ENCODE measurements around the gene NCDN.

DNA sequence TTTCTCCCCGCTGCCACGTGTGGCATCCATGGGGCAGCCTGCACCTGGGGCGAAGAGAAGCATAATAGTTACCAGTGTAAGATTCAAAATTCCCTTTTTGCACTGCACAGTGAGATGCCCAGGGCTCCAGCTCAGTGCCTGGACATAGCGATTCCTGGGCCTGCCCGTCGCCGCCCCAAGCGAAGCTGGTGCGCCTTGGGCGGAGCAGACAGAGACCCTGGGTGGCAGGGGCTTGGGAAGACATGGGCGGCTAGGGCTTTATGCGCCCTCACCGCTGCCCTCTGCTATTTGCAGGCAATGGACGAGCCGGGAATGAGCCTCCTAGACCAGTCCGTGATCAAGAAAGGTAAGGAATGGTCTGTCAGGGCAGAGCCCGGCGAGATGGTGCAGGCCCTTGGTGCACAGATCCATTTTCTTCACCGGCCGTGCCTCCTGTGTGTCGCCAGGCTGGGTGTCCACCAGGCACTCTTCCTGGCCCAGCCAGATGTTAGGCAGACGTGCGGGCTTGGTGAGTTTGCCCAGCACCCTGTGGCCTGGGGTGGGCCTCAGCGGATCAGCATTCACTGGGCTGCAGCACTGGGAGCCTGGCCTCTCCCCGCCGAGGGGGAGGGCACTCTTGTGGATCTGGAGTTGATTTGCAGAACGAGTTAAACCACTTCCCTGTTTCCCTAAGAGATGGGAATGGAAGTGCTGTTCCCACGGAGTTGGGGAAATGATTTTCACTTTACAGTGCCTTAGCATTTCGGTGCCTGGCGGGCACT lies 17.2 kb downstream of the NCDN start:
- TF ChIP-seq TEAD1 (CRISPR knock-in tag; IDR thresholded peaks at IDR 0.05) = no peak
- no peak for TF ChIP-seq ZNF425 (CRISPR knock-in tag; conservative IDR thresholded peaks at IDR 0.05)
- TF ChIP-seq, protein P1, sequence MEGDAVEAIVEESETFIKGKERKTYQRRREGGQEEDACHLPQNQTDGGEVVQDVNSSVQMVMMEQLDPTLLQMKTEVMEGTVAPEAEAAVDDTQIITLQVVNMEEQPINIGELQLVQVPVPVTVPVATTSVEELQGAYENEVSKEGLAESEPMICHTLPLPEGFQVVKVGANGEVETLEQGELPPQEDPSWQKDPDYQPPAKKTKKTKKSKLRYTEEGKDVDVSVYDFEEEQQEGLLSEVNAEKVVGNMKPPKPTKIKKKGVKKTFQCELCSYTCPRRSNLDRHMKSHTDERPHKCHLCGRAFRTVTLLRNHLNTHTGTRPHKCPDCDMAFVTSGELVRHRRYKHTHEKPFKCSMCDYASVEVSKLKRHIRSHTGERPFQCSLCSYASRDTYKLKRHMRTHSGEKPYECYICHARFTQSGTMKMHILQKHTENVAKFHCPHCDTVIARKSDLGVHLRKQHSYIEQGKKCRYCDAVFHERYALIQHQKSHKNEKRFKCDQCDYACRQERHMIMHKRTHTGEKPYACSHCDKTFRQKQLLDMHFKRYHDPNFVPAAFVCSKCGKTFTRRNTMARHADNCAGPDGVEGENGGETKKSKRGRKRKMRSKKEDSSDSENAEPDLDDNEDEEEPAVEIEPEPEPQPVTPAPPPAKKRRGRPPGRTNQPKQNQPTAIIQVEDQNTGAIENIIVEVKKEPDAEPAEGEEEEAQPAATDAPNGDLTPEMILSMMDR (IDR thresholded peaks at IDR 0.05) = no peak
- TF ChIP-seq USF1 (CRISPR knock-in tag; IDR thresholded peaks at IDR 0.05) = no peak

All from WTC11 (cell line).